PC-3 (cell line): Measurements from ENCODE around the gene ADGRG3.

Experiments
- EZH2 ChIP-seq: fragments of 300-600 bp; sonication (generic); IDR thresholded peaks from one replicate; pipeline ENCODE4 v1.6.1; 2017; ENCODE audit warnings: antibody characterized with exemption, mild to moderate bottlenecking, low read length; ENCODE audit not compliant: unreplicated experiment
- EZH2phosphoT487 ChIP-seq: fragments of 300-600 bp; sonication (generic); IDR thresholded peaks from 2 replicates; pipeline ENCODE4 v1.6.1; 2018; ENCODE audit warnings: mild to moderate bottlenecking, antibody characterized with exemption, low read length, borderline replicate concordance

DNA sequence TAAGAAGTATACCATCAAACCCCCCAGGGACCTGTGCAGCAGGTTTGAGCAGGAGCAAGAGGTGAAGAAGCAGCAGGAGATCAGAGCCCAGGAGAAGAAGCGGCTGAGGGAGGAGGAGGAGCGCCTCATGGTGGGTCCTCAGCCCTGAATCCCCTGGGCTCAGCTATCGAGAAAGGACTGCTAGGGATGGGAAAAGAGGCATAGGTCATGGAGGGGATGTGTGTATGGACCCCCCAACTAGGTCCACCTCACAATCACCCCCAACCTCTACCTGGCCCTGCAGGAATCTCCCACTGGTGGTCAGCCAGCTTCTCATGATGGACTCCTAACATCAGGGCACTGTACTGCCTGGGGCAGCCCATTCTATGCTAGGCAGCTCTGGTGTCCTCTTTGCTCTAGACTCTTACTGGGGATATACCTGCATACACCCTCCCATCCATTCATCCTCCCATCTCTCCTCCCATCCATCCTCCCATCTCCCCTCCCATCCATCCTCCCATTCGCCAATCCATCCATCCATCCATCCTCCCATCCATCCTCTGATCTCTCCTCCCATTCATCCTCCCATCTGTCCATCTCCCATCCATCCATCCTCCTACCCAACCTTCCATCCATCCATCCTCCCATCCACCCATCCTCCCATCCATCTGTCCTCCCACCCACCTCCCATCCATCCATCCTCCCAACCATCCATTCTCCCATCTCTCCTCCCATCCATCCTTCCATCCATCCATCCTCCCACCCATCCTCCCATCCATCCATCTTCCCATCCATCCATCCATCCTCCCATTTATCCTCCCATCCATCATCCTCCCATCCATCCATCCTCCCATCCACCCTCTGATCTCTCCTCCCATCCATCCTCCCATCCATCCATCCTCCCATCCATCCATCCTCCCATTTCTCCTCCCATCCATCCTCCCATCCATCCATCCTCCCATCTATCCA lies 37.1 kb downstream of the ADGRG3 start:
- no peak for TF ChIP-seq EZH2phosphoT487
- TF ChIP-seq EZH2 = no peak
